VCaP (cell line): ENCODE data around the gene KLHL13.
"Not testable (repeated sequence)": the region's sequence is repeated elsewhere in the genome, so short reads cannot be mapped to it uniquely, and the experiment has no call there.

Experiments
- H3K27ac ChIP-seq: fragments of 450-650 bp; 2 replicates; pipeline ENCODE4 v1.5.1; 2017
- CTCF ChIP-seq: fragments of 450-650 bp; conservative IDR thresholded peaks from 2 replicates; pipeline ENCODE4 v1.5.1; 2017; ENCODE audit warnings: mild to moderate bottlenecking, moderate library complexity

Gene KLHL13

DNA sequence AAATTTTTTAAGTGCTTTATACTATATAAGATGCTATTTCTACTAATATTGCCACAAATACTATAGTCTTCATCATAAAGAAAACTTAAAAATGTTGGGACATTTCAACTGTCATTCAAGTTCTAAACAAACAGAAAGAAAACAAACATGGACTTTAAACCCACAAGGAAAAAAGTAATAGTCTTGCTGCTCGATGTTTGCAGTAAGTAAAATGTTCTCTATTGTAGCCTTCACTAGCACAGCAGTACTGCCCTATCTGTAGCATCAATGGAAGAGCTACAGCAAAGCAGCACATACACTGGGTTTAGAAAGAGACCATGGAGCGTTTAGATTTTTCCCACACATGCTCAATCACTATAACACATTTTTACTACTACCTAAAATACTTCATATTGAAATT is 146.8 kb downstream of the KLHL13 start:
- no peak for TF ChIP-seq CTCF
- H3K27ac ChIP-seq = no peak overlapping the region

GRCh38 chrX:117969328-117969727 is 147.3 kb downstream of the KLHL13 start:
- TF ChIP-seq CTCF = no peak
- no peak overlapping the region for H3K27ac ChIP-seq

DNA sequence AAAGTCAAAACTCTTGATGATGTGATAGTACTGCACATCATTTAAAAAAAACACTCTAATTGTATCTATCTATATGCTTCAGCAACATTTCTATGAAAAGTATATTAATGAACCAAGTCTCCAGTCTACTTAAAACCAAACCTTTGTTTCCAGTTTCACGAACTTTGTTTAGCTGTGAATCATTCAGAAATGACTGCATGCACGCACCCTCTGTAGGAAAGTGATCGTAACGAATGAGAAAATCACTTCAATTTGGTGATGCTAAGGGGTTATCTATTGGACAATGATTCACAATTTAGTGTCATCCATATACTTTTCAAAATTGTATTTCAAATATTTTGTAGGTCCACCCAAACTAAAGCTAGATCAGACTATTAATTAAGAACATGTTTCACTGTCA is 157.6 kb downstream of the KLHL13 start:
- TF ChIP-seq CTCF = no peak
- no peak overlapping the region for H3K27ac ChIP-seq

GRCh38 chrX:117957128-117957527 is 159.5 kb downstream of the KLHL13 start:
- no peak overlapping the region for H3K27ac ChIP-seq
- no peak for TF ChIP-seq CTCF

- H3K27ac ChIP-seq = not testable (repeated sequence)
These were observed 177.3 kb downstream of the KLHL13 start for GRCh38 chrX:117939296-117939695.

GRCh38 chrX:117936118-117936517 is 180.5 kb downstream of the KLHL13 start:
- no peak for TF ChIP-seq CTCF
- no peak overlapping the region for H3K27ac ChIP-seq

- H3K27ac ChIP-seq = not testable (repeated sequence)
These were observed 186.5 kb downstream of the KLHL13 start for GRCh38 chrX:117930116-117930515.

DNA sequence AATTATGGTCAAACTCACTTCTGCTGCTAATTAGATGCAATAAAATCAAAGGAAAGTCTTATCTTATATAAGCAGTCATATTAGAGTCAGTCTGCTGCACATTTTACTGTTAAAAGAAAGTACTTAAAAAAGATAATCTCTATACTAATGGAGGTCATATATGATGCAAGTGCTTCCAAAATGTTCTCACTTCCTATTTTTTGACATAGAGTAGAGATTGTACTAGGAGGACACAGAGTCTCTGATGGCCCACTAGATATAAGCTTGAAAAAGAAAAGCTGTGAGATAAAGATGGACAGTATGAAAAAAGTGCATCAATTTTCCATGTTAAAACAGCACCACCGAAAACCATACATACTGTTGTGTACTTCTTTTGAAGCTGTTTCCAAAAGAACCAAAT is 196.9 kb downstream of the KLHL13 start:
- TF ChIP-seq CTCF = no peak
- H3K27ac ChIP-seq = no peak overlapping the region

DNA sequence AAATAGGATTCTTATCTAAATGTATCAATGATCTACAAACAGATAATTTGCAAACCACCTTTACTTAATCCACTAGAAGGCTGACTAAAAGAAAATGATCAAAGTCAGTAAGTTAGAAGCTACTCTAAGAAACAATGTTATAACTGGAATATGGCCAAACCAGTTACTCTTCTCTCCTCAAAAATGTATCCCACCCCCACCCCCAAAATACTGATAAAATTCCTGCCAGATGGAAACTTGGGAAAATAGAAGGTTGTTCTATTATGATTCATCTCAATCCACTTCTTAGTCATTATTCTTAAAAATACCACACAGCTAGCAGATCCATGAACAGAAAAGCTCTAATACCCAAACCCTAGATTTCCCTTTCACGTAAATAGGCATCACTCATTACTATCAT is 206.4 kb downstream of the KLHL13 start:
- TF ChIP-seq CTCF = no peak

More for the DNA sequence above, 206.4 kb downstream of the KLHL13 start:
- H3K27ac ChIP-seq = no peak overlapping the region
